GM21619 (cell line): ENCODE results near the gene CRTC1.

Experiments used
- ATAC-seq: cut with Tn5 transposase; IDR thresholded peaks from one replicate; pipeline ENCODE4 v1.9.1; 2021; ENCODE audit not compliant: unreplicated experiment

Gene CRTC1

GRCh38 chr19:18765224-18765623 is 81.7 kb downstream of the CRTC1 start:
- no peak for ATAC-seq

- ATAC-seq: no peak
These were observed 84.7 kb downstream of the CRTC1 start for GRCh38 chr19:18768046-18768771.

- no peak for ATAC-seq
These were observed 85.8 kb downstream of the CRTC1 start for GRCh38 chr19:18768997-18769891.

GRCh38 chr19:18769989-18770528 is 86.6 kb downstream of the CRTC1 start:
- no peak for ATAC-seq

- no peak for ATAC-seq
These were observed 87.3 kb downstream of the CRTC1 start for GRCh38 chr19:18770663-18771327.

- ATAC-seq: no peak
These were observed 88.1 kb downstream of the CRTC1 start for GRCh38 chr19:18771328-18772242.

GRCh38 chr19:18772620-18773587 is 89.4 kb downstream of the CRTC1 start:
- no peak for ATAC-seq

GRCh38 chr19:18773682-18774081 is 90.2 kb downstream of the CRTC1 start:
- no peak for ATAC-seq

- ATAC-seq: no peak
These were observed 90.6 kb downstream of the CRTC1 start for GRCh38 chr19:18774107-18774506.

GRCh38 chr19:18774782-18775444 is 91.4 kb downstream of the CRTC1 start:
- ATAC-seq: no peak

- ATAC-seq: no peak
These were observed 92.3 kb downstream of the CRTC1 start for GRCh38 chr19:18775586-18776287.

- ATAC-seq: no peak
These were observed 92.8 kb downstream of the CRTC1 start for GRCh38 chr19:18776288-18776594.

- no peak for ATAC-seq
These were observed 93.3 kb downstream of the CRTC1 start for GRCh38 chr19:18776736-18777135.

- no peak for ATAC-seq
These were observed 94.0 kb downstream of the CRTC1 start for GRCh38 chr19:18777301-18778075.

GRCh38 chr19:18778076-18778389 is 94.6 kb downstream of the CRTC1 start:
- no peak for ATAC-seq

GRCh38 chr19:18778826-18779495 is 95.5 kb downstream of the CRTC1 start:
- ATAC-seq: no peak

- no peak for ATAC-seq
These were observed 96.6 kb downstream of the CRTC1 start for GRCh38 chr19:18780081-18780480.
